GM12873 (cell line): ENCODE data around the gene PCNX4.

Experiments
- TF ChIP-seq, protein P1 (sequence below): IDR thresholded peaks from 2 replicates; pipeline ENCODE4 v1.5.1; 2012; ENCODE audit warnings: low read depth, mild to moderate bottlenecking, moderate library complexity, low read length, control low read depth; ENCODE audit not compliant: insufficient read depth; ENCODE audit errors: missing control alignments

The PCNX4 gene

DNA sequence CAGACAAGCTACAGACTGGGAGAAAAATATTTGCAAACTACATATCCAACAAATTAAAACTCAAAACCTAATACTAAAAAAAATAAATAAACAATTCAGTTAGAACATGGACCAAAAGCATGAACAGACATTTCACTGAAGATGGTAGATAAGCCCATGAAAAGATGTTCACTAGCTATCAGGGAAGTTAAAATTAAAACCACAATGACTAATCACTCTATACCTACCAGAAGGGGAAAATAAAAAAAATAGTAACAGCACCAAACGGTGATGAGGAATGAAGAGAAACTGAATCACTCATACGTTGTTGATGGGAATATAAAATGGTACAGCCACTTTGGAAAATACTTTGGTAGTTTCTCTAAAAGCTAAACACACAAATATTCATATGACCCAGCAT, 104.6 kb downstream of the PCNX4 start:
- TF ChIP-seq, protein P1, sequence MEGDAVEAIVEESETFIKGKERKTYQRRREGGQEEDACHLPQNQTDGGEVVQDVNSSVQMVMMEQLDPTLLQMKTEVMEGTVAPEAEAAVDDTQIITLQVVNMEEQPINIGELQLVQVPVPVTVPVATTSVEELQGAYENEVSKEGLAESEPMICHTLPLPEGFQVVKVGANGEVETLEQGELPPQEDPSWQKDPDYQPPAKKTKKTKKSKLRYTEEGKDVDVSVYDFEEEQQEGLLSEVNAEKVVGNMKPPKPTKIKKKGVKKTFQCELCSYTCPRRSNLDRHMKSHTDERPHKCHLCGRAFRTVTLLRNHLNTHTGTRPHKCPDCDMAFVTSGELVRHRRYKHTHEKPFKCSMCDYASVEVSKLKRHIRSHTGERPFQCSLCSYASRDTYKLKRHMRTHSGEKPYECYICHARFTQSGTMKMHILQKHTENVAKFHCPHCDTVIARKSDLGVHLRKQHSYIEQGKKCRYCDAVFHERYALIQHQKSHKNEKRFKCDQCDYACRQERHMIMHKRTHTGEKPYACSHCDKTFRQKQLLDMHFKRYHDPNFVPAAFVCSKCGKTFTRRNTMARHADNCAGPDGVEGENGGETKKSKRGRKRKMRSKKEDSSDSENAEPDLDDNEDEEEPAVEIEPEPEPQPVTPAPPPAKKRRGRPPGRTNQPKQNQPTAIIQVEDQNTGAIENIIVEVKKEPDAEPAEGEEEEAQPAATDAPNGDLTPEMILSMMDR, result no peak

DNA sequence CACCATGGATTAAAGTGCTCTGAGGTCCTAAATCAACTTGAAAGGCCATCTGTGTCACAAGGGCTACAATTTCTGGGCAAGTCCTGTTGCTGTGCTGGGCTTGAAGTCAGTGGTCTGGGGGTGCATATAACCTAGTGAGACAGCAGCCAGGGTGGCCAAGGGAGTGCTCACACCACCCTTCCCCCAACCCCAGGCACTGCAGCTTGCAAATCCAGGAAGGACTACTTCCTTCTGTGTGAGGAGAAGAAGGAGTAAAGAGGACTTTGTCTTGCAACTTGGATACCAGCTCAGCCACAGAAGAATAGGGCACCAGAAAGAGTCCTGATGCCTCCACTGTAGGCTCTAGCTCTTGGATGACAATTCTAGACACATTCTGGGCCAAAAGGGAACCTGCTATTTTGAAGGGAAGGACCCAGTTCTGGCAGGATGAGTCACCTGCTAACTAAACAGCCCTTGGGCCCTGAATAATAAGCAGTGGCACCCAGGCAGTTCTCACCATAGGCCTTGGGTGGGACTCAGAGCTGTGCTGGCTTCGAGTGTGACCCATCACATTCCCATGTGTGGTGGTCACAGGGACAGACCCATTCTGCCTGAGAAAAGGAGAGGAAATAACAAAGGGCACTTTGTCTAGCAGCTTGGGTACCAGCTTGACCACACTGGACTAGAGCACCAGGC, 106.0 kb downstream of the PCNX4 start:
- TF ChIP-seq, protein P1, result no peak

DNA sequence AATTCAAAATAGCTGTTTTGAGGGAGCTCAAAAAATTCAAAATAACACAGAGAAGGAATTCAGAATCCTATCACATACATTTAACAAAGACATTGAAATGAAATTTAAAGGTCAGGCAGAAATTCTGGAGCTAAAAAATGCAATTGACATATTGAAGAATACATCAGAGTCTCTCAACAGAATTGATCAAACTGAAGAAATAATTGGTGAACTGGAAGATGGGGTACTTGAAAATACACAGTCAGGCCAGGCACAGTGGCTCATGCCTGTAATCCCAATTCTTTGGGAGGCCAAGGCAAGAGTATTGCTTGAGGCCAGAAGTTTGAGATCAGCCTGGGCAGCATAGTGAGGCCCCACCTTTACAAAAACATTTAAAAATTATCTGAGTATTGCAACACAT, 107.6 kb downstream of the PCNX4 start:
- TF ChIP-seq, protein P1, result no peak

DNA sequence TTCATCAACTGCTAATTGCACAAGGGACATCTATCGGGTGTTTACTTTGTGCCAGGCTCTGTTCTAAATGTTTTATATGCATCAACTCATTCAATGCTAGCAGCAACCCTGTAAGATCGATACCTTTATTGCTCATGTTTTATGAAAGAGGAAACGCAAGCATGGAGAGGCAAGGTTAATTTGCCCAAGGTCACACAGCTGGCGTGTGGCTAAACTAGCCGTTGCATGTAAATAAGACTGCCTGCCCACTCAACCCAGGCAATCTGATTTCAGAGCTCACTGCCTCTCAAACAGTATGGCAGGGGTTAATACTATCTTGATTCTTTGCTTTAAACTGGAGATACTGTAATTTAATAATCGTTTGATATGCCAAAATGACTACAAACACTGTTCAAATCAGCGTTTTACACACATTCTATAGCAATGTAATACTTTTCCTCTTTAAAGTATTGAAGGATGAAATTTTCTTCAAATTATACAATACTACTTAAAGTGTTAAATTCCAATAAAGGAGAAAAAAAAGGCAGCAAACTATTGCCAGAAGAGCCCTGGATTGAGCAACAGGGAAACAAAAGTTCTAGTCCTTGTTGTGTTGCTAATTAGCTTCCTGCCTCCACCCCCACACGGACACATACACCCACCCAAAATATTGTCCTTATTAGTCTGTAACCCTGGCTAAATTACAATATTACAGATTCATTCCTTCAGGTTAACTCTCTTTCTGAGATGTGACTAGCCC, 112.5 kb downstream of the PCNX4 start:
- TF ChIP-seq, protein P1, result no peak

DNA sequence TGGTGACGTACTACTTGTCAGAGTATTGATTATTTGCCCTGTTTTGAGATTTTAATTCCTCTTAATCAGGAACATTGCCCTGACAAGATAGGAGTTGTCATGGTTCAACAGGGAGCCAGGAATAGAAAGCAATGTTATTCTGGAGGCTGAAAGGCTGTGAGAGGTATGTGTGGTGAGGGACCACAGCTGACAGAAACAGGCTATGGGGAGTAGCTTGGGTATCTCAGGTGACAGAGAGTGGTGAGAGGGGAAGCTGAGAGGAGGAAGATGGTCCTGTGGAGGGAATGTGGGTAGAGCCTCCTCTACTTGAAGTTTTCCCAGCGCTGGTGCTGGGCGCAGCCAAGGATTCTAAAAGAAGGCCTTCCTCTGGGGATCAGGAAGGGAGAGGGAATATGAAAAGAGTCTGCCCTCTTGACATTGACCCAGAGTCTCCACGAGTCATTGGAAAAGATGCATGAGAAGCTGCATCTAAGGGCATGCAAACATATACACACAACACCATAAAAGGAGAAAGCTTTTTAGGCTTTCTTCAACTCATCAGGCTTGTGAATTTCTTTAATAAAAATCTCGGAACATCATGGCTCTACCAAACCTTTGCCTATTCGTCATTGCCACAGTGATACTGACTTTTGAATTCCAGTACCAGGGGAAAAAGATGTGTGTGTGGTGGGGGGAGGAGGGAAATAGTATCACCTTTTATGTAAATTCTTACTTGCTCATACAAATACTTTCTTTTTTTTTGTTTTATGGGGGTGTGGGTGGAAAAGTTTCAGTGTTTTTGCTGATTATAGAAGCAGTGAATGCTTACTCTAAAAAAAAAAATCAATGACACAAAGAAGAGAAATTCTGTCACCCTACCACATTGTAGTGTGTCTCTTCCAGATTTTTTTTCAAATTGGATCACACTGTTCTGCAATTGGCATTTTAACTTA, 113.4 kb downstream of the PCNX4 start:
- TF ChIP-seq, protein P1, result no peak

DNA sequence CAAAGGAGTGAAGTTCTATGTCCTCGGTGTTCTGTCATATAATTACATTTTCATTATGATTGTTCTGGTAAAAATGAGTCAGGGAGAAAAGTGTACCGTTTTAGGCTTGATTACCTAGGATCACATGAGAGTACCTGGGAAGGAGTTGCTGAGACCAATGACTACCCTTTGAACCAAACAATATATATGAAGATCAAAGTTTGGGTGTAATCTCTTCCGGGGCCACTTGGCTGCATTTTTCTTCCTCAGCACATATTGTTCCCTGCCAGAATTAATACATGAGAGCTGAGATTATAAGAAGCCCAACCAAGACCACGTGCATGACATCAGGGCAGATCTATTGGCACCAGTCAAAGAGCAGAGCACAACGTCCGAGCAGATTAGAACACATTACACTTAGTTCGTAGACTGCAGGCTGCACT, 114.5 kb downstream of the PCNX4 start:
- TF ChIP-seq, protein P1, result no peak
